Spleen (tissue), 11 donors: Measurements from ENCODE around the gene GOLGA3. TPM values are rescaled to one million over a fixed set of nuclear protein-coding genes. Genes with fewer than 3 reads are reported as not detected.

Source experiments
- DNase-seq: peaks from one replicate; pipeline ENCODE4 v3.0.0-alpha.2; 2020
- H3K27ac ChIP-seq, 8 donors: fragments of 200-600 bp; sonication (generic) in 7 of 8; 1 replicate in 4 of 8; 2 replicates in 4 of 8; pipeline versions ENCODE4 v1.5.0 to v1.8.0; 2016 to 2021; ENCODE audit warnings: inconsistent platforms in 4 of 8, mild to moderate bottlenecking in 4 of 8, moderate library complexity in 1 of 8
- H3K27me3 ChIP-seq, 7 donors: fragments of 200-600 bp; sonication (generic) in 6 of 7; replicated peaks in 1 of 7; 1 replicate in 4 of 7; 2 replicates in 3 of 7; pipeline versions ENCODE4 v1.5.0 to v1.8.0; 2016 to 2021; ENCODE audit warnings: inconsistent platforms in 3 of 7, mild to moderate bottlenecking in 1 of 7
- H3K36me3 ChIP-seq, 6 donors: fragments of 200-600 bp; sonication (generic) in 5 of 6; 1 replicate in 4 of 6; 2 replicates in 2 of 6; pipeline versions ENCODE4 v1.5.0 to v1.8.0; 2016 to 2021; ENCODE audit warnings: inconsistent platforms in 2 of 6
- H3K4me1 ChIP-seq, 6 donors: fragments of 200-600 bp; sonication (generic) in 5 of 6; 1 replicate in 3 of 6; 2 replicates in 3 of 6; pipeline versions ENCODE4 v1.5.0 to v1.8.0; 2016 to 2021; ENCODE audit warnings: inconsistent platforms in 3 of 6
- H3K4me3 ChIP-seq, 8 donors: fragments of 200-600 bp; sonication (generic) in 7 of 8; 1 replicate in 4 of 8; 2 replicates in 4 of 8; pipeline versions ENCODE4 v1.5.0 to v1.8.0; 2016 to 2021; ENCODE audit warnings: inconsistent platforms in 4 of 8, mild to moderate bottlenecking in 4 of 8, moderate library complexity in 2 of 8
- H3K9me3 ChIP-seq, 8 donors: fragments of 200-600 bp; sonication (generic) in 7 of 8; 1 replicate in 4 of 8; 2 replicates in 4 of 8; pipeline versions ENCODE4 v1.5.0 to v1.8.0; 2016 to 2021; ENCODE audit warnings: inconsistent platforms in 4 of 8
- POLR2A ChIP-seq, 3 donors: fragments of 450-650 bp; IDR thresholded peaks; one replicate each; pipeline ENCODE4 v1.5.1; 2017; ENCODE audit warnings: antibody characterized with exemption in 3 of 3, mild to moderate bottlenecking in 1 of 3
- POLR2AphosphoS5 ChIP-seq, 3 donors: sonication (generic); formaldehyde crosslinking; IDR thresholded peaks; one replicate each; pipeline ENCODE4 v1.5.1; 2017; ENCODE audit warnings: antibody characterized with exemption in 3 of 3
- WGBS, 5 donors: extraction: QIAGEN DNeasy Blood & Tissue Kit in 3 of 5; methylation state at CpG; one replicate each; pipeline versions ENCODE4 v1.1.5 to v1.1.7; 2013 to 2018; 5-methylcytosine and 5-hydroxymethylcytosine counted together
- intact Hi-C: fragments of 100-400 bp; cut with DNase I; formaldehyde crosslinking; loops from one replicate; pipeline ENCODE4 v1.15.0; 2023; ENCODE audit warnings: low total_unique reads
- polyA plus RNA-seq, 3 donors: library from polyadenylated mRNA; stranded (reverse); fragments of 200-250 nt; gene quantifications; one replicate each; pipeline ENCODE4 v1.2.1, GENCODE V29; 2013
- total RNA-seq, 7 donors: library from RNA; depleted of rRNA in 3 of 7; stranded (reverse); fragments of >200 nt in 3 of 7; fragmentation: NEBNext Ultra II Directional in 4 of 7; extraction: Animal tissue kit (Norgen Biotek cat#: 25700) in 4 of 7; gene quantifications; one replicate each; pipeline versions ENCODE4 v1.1.0 to v1.2.1, GENCODE V29; 2016 to 2021
- TF ChIP-seq, protein P1 (sequence below), 11 experiments: fragments of 200-600 bp in 7 of 11; fragments of 450-650 bp in 4 of 11; sonication (generic) in 4 of 11; IDR thresholded peaks in 8 of 11; conservative IDR thresholded peaks in 3 of 11; 1 replicate in 7 of 11; 2 replicates in 4 of 11; pipeline versions ENCODE4 v1.4.0 to v1.8.0; 2016 to 2021; ENCODE audit warnings: antibody characterized with exemption in 11 of 11, inconsistent platforms in 4 of 11, mild to moderate bottlenecking in 1 of 11
- donor health status: healthy with polysubstance abuse.
- donor health status: DM: no; HTN: no; CAD: no; lungs with moderate emphysema.
- donor health status: DM: no; HTN: no; CAD: no.
- donor health status: Bipolar disorder and iron deficiency.
- donor health status: healthy.
- donor health status: DM: no; HTN: no; CAD: no.
- donor health status: DM: yes; HTN: yes; CAD: no.

GOLGA3 gene
- total and polyA plus RNA-seq, 10 donors, result 6.8 to 80.9 (median 52.0) TPM

DNA sequence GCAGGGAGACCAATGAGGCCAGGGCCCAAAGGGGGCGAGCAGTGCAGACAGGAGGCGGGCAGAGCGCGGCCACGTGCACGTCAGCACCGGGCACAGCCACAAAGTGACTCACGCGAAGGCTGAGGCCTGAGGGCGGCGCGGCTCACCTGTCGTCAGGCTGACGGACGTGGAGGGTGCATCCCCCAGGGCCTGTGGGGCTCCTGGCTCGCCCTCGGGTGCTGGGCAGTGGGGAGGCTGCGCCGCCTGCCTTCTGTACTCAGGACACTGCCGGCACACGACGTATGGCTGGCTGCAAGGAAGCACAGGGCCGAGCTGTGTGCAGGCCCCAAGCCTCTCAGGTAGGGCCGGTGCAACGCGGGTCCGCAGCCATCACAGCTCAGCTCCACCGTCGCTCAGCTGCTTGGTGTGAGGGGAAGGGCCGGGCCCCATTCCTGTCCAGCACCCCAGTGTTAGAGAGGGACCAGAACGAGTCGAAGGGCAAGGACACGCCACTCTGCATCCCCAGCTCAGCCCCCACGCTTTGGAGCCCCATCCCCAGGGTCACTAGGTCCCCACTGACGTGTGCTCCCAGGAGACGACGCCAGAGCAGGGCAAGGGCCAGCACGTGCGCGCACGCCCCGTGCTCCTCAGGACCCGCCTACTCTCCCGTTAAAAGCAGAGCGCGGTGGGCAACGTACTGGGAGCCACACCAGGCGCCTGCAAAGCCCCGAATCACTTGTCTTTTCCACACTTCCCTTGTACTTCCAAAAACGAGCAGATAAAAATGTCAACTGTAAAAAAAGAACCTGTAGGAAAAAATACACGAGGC is 24.8 kb upstream of the GOLGA3 start:
- Histone ChIP-seq H3K27ac (no peak overlapping the region), H3K4me1 (no peaks in the 10 kb centered on the region), H3K9me3 (no peaks in the 10 kb centered on the region), H3K36me3 (peaks cover 7 to 100% (median 95%) of the 10 kb centered on the region in 6 donors), H3K27me3 (no peaks in the 10 kb centered on the region), H3K4me3 (no peak overlapping the region)
- intact Hi-C loops, result no loop called here
- no peak for TF ChIP-seq POLR2A (IDR thresholded peaks at IDR 0.05)
- TF ChIP-seq POLR2AphosphoS5 (IDR thresholded peaks at IDR 0.05), result peak in 1 of 3 donors; percentile 53
- TF ChIP-seq, protein P1, sequence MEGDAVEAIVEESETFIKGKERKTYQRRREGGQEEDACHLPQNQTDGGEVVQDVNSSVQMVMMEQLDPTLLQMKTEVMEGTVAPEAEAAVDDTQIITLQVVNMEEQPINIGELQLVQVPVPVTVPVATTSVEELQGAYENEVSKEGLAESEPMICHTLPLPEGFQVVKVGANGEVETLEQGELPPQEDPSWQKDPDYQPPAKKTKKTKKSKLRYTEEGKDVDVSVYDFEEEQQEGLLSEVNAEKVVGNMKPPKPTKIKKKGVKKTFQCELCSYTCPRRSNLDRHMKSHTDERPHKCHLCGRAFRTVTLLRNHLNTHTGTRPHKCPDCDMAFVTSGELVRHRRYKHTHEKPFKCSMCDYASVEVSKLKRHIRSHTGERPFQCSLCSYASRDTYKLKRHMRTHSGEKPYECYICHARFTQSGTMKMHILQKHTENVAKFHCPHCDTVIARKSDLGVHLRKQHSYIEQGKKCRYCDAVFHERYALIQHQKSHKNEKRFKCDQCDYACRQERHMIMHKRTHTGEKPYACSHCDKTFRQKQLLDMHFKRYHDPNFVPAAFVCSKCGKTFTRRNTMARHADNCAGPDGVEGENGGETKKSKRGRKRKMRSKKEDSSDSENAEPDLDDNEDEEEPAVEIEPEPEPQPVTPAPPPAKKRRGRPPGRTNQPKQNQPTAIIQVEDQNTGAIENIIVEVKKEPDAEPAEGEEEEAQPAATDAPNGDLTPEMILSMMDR (IDR thresholded peaks at IDR 0.05 in 8 of 11, conservative IDR thresholded peaks at IDR 0.05 in 3 of 11), result no peak
- WGBS, 5 donors, result 93 to 97% (median 96%) methylated on average over 35 to 51 of the region's 51 CpGs
- no peak for DNase-seq

DNA sequence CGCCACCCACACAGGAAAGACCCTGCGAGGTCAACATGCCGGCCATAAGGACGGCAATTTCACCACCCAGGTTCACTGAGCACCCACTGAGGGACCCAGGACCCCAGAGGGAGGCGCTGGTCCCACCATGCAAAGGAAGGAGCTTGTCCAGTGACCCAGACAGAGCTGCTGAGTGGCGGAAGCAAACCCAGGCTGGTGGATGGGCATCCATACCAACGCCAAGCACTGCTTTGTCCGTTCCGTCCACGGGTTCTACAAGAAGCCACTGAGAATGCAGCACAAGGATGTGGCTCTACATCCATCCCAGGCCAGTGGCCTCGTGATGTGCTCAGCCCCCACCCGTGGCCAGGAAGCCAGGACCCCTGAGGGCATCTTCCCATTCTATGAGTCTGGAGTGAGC is 23.8 kb upstream of the GOLGA3 start:
- H3K9me3 ChIP-seq, result no peaks in the 10 kb centered on the region
- peaks cover 7 to 100% (median 95%) of the 10 kb centered on the region in 6 donors for H3K36me3 ChIP-seq
- TF ChIP-seq, protein P1 (IDR thresholded peaks at IDR 0.05 in 8 of 11, conservative IDR thresholded peaks at IDR 0.05 in 3 of 11), result no peak
- TF ChIP-seq POLR2A (IDR thresholded peaks at IDR 0.05) (no peak), POLR2AphosphoS5 (IDR thresholded peaks at IDR 0.05) (no peak)
- H3K27ac ChIP-seq, result no peak overlapping the region
- H3K27me3 ChIP-seq, result no peaks in the 10 kb centered on the region
- no peaks in the 10 kb centered on the region for H3K4me1 ChIP-seq
- no peak for DNase-seq
- intact Hi-C loops, result no loop called here
- WGBS, 5 donors, result 93 to 97% (median 96%) methylated on average over 11 to 12 of the region's 12 CpGs
- H3K4me3 ChIP-seq, result no peak overlapping the region

DNA sequence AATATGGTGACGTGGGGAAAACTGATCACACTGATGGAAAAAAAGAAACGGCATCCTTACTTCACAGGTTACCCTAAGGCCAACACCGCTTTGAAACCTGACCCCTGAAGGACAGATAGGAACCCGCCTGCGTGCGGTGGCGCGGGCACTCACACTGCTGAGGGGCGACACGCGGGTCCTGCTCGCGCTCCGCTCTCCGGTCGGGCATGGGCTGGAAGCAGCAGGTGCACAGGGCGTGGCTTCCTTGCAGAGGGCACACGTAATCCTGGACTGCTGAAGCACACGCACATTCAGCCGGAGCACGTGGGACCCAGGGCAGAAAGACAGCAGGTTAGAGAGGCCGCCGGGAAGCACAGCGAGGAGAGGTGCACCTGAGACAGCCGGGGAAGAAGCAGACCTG is 22.8 kb upstream of the GOLGA3 start:
- H3K9me3 ChIP-seq, result no peaks in the 10 kb centered on the region
- TF ChIP-seq POLR2AphosphoS5 (IDR thresholded peaks at IDR 0.05) (peak in 1 of 3 donors; percentile 49), POLR2A (IDR thresholded peaks at IDR 0.05) (no peak)
- TF ChIP-seq, protein P1 (IDR thresholded peaks at IDR 0.05 in 8 of 11, conservative IDR thresholded peaks at IDR 0.05 in 3 of 11), result no peak
- no peak overlapping the region for H3K4me3 ChIP-seq
- H3K27me3 ChIP-seq, result no peaks in the 10 kb centered on the region
- no peak overlapping the region for H3K27ac ChIP-seq
- H3K4me1 ChIP-seq, result no peaks in the 10 kb centered on the region
- WGBS, 5 donors, result 94 to 97% (median 96%) methylated on average over 25 of the region's 25 CpGs
- peaks cover 6 to 100% (median 97%) of the 10 kb centered on the region in 6 donors for H3K36me3 ChIP-seq
- no peak for DNase-seq
- intact Hi-C loops, result no loop called here

DNA sequence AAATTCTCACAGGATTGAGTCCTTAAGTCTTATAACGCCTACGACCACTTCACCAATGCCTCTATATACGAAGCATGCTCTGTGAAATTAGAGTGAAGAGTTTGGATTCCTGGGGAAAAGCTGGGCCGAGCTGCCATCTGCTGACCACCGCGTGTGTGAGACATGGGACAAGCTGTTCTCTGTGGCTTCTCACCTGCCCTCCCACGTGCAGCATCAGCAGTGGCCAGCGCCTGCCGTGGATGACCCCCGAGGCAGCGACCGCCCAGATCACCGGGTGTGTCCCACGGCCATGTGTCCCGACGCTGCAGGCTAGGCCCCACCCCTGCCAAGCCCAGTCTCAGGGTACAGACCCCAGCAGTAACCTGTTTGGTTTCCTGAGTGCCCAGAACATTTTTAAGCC is 21.6 kb upstream of the GOLGA3 start:
- Histone ChIP-seq H3K27ac (no peak overlapping the region), H3K27me3 (no peaks in the 10 kb centered on the region), H3K9me3 (no peaks in the 10 kb centered on the region), H3K4me3 (no peak overlapping the region), H3K4me1 (no peaks in the 10 kb centered on the region), H3K36me3 (peaks cover 3 to 100% (median 95%) of the 10 kb centered on the region in 6 donors)
- no peak for TF ChIP-seq POLR2A (IDR thresholded peaks at IDR 0.05)
- TF ChIP-seq POLR2AphosphoS5 (IDR thresholded peaks at IDR 0.05), result peak in 1 of 3 donors; percentile 64
- TF ChIP-seq, protein P1 (IDR thresholded peaks at IDR 0.05 in 8 of 11, conservative IDR thresholded peaks at IDR 0.05 in 3 of 11), result no peak
- intact Hi-C loops, result no loop called here
- WGBS, 5 donors, result 90 to 97% (median 95%) methylated on average over 11 to 16 of the region's 16 CpGs
- no peak for DNase-seq
